Measurements from ENCODE around the gene FBN2. TPM values are rescaled to one million over a fixed set of nuclear protein-coding genes. Genes with fewer than 3 reads are reported as not detected.
A peak's percentile ranks its signal among the peaks of the same experiment; 100 is the strongest.
"Not testable (repeated sequence)": the region's sequence is repeated elsewhere in the genome, so short reads cannot be mapped to it uniquely, and the experiment has no call there.

FBN2 gene
- polyA plus RNA-seq, 4 donors, result 73.4 to 450 (median 108) TPM

DNA sequence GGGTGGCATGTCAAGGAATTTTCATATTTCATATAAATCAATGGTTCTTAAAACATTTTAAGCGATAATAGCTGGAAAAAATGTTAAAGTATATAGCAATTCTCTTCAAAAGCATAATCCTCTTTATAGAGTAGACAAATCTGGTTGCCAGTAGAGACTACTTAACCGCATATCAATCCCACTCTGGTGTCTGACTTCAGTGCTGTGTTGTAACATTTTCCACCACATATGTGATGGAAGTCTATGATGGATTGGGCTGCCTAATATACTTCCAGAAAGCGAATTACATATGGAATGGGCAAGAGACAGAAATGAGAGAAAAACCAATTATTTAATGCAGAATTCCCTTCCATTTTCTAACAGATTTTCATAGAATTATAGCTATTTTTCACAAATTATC is 54.3 kb downstream of the FBN2 start:
- no peak for DNase-seq (ENCODE audit: low read depth in 4 of 4, low spot score in 3 of 4)

DNA sequence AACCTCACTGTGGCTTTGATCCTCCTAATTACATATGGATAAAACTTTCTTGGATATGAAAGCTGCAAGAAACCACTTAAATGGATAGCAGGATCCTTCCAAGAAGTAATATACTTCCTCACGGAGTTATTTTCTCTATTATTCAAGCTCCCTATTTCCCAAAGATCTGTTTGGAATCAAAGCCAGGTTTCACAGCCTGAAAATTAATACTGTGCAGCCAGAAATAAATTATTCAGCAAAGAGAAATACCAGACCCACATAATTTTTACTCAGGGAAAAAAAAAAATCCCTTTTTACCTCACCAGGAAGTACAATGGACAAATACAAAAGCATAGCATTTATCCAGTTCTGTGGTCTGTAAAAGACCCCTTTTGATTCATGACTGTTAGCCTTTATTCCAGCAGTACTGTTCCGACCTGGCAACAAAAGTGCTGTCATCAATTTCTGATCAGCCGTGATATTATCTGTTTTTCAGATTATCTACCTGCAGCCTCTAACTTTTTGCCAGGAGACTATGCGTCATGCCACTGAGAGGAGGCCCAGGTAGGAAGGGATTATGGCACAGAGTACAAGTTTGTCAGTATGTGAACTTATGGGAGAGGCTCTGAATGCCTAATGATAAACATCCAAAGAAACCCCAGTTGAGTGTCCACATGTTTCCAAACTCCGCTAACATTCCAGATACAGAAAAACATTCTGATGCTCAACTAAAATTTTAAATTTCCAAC is 57.0 kb downstream of the FBN2 start:
- DNase-seq (ENCODE audit: low read depth in 4 of 4, low spot score in 3 of 4), result no peak

DNA sequence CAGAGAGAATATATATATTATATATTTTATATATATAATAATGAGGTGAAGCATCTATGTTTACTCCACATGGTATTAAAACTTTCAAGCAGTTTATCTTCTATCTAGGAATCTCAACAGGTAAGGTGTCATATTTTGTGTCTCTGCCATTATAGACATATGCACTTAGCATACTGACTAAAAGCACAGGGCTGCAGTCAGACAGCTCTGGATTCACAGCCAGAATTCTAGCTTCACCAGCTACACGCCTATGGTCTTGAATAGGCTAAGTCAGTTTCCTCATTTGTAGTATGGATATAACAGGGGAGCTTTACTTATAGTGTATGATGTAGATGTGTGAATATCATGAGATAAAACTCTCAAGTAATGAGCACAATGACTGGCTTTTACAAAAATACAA is 57.9 kb downstream of the FBN2 start:
- no peak for DNase-seq (ENCODE audit: low read depth in 4 of 4, low spot score in 3 of 4)

DNA sequence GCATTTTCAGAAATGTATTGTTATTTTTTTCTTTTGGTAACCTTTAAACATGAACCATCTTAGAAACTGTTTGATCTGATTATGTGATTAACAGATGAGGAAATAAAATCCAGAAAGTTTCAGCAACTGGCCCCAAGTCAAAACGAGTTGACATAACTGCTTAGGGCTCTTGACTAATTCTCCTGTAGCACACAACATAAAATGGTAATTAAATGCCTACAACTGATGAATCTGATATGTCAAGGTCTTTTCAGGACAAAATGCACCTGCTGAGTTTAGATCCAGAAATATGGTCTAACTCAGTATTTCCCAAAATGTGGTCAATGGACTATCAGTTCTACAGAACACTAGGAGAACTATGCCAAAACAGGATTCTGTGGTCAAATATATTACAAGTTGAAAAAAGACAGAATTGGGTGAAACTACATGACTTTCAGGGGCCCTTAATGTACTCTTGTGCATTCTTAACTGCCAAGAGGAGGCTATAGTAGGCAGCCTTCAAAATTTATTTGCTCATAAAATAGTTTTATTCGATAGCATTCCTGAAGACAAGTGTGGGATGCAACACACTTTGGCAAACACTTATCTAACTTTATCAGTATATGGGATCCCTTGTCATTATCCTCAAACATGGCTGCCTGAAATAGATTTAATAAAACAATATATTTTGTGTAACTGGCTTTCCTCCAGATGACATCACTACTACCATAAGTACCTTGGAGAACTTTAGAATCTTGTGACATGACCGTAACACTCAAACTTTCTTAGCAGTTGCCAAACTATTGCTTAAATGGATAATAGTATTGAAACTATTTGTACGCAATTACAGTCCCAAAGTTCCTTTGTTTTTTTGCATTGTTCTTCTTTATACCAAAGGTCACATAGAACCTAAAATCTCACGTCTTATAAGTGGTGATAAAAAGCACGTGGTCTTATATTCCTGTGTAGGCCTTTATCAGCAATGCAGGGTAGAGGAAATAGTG is 59.4 kb downstream of the FBN2 start:
- DNase-seq (ENCODE audit: low read depth in 4 of 4, low spot score in 3 of 4), result no peak

DNA sequence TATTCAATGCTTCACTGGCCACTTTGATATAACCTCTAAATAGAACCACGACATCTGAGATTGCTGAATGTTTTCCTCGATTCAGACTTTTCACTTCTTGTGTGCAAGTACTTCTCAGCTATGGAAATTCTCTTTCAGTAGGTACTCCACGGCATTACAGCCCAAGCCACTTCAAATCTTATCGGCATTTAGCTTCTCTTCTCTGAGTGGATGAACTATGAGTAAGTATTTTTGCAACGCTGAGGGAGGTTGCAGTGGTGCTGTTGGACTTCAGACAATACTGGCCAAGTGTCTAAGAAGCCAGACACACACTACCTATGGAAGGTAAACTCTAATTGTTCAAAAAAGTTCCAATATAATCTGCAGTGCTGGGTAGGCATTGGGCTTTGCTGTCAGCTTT is 60.1 kb downstream of the FBN2 start:
- DNase-seq (ENCODE audit: low read depth in 4 of 4, low spot score in 3 of 4), result no peak

DNA sequence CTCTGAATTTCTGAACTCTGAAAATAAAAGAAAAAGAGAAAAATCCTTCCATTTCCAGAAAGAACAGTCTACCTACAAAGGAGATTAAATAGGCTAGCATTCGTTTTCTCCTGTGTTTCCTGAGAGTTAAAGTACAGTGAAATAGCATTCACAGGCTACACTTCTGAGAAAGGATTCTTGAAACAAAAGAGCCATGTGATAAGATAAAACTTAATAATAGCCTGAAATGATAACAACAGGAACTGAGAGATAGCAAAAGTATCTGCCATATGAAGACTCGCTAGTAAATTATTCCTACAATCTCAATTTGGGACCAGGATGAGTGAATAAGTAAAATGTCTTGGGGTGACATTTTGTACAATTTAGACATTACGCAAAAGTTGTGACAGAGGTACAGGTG is 62.4 kb downstream of the FBN2 start:
- no peak for DNase-seq (ENCODE audit: low read depth in 4 of 4, low spot score in 3 of 4)

DNA sequence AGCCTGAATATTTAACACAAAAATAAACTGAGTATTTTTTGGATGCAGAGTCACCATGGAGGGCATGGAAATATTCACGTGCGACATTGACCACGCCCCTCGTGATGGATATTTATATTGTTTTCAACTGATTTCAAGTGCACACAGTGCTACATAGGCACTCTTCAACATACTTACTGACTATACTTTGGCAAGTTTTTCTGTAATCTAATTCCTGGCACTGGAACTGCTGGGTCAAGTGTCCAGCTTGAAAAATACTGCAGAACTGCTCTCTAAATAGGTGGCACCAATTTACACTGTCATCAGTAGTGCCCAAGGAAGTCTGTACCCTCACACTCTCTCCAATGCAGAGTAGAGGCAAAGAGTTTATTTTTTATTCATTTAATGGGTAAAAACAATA is 65.1 kb downstream of the FBN2 start:
- no peak for DNase-seq (ENCODE audit: low read depth in 4 of 4, low spot score in 3 of 4)

DNA sequence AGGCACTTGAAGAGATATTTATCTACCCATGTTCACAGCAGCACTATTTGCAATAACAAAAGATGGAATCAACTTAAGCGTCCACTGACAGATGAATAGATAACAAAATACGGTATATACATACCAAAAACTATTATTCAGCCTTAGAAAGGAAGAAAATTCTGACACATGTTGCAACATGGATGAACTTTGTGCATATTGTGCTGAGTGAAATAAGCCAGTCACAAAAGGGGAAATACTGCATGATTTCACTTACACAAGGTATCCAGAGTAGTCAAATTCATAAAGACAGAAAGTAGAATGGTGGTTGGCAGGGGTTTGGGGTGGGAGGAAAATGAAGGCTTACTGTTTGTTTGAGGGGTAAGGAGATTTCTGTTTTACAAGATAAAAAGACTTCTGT is 66.0 kb downstream of the FBN2 start:
- no peak for DNase-seq (ENCODE audit: low read depth in 4 of 4, low spot score in 3 of 4)

DNA sequence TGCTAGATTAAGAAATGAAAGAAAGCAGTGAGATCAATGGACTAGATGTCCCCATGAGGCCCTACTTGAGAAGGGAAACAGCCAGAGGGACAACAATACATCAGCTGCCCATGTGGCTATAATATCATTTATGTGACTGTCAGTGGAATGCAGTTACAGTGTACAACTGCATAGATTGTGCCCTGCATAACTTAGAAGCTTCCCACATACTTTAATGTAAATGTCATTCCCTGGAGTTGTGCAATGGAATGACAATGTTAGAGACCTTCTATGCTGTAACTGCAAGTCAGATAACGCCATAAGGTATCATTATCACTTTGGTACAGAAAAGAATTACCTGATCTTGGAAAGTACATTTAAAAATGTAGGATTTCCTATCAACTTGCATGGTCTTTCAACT is 67.4 kb downstream of the FBN2 start:
- no peak for DNase-seq (ENCODE audit: low read depth in 4 of 4, low spot score in 3 of 4)

DNA sequence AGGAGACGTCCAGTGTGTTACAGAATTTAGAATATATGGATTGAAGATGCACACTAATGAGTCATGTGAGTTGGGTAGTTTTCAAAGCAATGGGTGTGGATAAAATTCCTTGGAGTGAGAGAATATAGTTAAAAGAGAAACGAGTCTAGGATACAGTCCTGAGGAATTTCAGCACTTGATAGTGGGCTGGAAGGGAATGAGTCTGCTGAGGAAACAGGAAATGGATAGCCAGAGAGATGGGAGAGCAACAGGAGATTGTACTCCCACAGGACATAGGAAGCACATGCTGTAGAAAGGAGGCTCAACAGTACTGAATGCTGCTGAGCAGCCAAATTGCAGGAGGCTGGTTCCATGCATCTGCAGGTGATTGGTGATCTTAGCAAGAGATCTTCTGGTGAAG is 68.1 kb downstream of the FBN2 start:
- no peak for DNase-seq (ENCODE audit: low read depth in 4 of 4, low spot score in 3 of 4)

DNA sequence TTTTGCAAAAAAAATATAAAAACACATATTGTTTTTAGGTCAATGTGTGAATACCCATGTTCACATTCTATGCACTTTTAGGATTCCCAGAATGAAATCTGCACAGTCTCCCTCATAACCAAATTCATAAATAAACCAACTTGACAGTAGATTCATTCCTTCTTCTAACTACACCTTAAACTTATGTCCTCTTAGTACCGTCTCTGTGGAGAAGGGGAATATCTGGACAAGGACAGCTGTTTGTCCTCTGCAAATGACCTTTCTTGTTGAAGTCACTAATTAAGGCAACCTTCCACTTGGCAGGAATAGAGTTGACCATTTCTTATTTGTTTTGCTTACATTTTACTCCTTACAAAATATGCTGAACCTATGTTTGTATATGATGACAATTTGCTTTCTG is 71.1 kb downstream of the FBN2 start:
- DNase-seq (ENCODE audit: low read depth in 4 of 4, low spot score in 3 of 4), result no peak

DNA sequence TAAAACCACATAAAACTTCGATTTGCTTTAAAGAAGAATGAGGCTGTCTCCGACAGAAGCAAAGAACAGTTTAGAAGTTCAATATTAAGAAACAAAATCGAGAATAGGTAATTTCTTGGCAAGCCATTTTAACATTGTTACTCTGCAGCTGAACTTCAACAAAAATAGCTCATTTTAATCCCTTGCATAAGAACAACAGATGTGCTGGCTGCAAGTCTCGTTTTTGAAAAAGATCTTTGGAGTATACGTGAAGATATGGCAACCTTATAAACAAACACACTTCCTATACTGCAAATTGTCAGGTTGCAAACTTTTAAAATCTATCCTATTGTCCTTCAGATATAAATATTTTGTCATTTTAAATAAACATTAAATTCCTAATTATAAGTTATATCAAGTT is 71.5 kb downstream of the FBN2 start:
- no peak for DNase-seq (ENCODE audit: low read depth in 4 of 4, low spot score in 3 of 4)

DNA sequence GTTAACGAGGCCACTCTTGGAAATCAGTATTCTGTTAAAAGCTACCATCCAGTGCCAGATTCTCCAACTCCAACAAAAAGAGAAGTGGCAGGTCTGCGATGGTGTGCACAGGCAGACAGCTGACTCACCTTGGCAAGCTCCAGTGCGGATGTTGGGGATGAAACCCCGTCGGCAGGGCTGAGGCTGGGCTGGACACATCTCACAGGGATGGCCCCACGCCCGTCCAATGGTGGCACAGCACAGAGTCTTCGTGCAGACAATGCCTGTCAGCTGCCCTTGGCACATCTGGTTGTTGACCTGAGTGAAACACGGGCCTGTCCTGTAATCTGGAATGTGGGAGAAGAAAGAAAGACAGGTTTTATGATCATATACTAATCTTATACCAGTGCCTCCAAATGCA is 73.4 kb downstream of the FBN2 start:
- DNase-seq (ENCODE audit: low read depth in 4 of 4, low spot score in 3 of 4), result no peak

DNA sequence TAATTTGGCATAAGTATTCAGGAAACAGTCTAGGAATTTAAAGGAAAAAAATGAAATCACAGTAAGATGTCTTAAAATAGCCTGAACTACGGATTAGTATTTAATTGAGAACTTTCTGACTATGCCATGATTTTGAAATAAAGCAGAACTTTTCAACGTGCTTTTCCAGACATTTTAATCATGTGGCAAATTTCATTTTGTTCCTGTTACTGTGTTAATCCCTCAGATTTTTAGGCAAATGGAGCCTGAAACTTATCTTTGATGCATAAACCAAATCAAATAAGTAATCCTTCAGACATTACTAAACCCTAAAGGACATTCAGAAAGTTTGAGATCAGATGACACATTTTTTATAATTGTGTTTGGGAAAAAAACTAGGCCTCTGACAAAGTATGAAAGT is 75.7 kb downstream of the FBN2 start:
- no peak for DNase-seq (ENCODE audit: low read depth in 4 of 4, low spot score in 3 of 4)

DNA sequence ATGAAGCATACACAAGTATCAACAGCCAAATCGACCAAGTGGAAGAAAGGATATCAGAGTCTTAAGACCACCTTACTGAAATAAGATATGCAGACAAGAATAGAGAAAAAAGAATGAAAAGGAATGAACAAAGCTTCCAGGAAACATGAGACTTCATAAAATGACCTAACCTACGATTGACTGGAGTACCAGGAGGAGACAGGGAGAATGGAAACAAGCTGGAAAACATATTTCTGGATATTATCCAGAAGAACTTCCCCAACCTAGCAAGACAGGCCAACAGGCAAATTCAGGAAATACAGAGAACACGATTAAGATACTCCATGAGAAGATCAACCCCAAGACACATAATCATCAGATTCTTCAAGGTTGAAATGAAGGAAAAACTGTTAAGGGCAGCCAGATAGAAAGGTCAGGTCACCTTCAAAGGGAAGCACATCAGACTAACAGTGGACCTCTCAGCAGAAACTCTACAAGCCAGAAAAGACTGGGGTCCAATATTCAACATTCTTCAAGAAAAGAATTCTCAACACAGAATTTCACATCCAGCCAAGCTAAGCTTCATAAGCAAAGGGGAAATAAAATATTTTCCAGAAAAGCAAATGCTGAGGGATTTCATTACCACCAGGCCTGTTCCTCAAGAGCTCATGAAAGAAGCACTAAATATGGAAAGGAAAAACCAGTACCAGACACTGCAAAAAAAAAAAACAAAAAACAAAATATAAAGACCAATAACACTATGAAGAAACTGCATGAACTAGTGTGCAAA is 80.7 kb downstream of the FBN2 start:
- DNase-seq (ENCODE audit: low read depth in 4 of 4, low spot score in 3 of 4), result not testable (repeated sequence)

DNA sequence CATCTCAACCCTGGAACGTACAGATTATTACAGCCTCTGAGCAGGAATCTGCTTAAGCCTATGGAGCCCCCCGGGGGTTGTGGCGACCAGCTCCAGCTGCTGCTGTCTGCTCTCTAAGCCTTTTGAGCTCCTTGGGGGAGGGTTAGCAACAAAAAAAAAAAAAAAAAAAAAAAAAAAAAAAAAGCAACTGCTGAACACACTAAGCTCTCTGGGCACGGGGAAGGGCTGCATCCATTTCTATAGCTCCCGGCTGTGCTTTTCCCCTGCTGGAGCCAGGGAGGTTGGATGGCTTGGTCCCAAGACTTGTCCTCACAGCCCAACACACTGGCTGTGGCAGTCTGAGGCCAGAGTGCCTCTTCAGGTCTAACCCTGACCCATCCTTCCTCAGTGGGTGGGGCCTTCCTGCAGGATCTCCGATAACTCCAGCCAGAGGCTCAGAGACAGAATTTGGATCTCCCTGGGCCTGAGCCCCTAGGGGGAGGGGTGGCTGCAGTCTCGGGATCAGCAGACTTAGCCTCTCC is 82.1 kb downstream of the FBN2 start:
- DNase-seq (ENCODE audit: low read depth in 4 of 4, low spot score in 3 of 4), result no peak

DNA sequence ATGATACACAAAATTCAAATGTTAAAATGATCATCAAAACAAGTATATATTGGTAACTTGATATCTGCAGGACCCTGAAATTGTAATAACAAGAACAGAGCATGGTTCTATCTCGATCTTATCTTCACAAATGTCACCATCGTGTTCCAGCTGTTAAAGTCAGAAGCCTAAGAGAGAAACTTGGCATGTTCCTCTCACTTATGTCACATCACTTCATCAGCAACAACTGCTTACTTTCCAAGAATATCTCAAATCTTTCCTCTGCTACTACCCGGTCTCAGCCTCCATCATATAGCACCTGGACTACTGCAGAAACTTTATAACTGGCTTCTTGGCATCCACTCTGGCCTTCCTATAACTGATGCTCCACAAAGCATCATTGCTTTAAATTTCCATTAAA is 84.9 kb downstream of the FBN2 start:
- DNase-seq (ENCODE audit: low read depth in 4 of 4, low spot score in 3 of 4), result no peak

DNA sequence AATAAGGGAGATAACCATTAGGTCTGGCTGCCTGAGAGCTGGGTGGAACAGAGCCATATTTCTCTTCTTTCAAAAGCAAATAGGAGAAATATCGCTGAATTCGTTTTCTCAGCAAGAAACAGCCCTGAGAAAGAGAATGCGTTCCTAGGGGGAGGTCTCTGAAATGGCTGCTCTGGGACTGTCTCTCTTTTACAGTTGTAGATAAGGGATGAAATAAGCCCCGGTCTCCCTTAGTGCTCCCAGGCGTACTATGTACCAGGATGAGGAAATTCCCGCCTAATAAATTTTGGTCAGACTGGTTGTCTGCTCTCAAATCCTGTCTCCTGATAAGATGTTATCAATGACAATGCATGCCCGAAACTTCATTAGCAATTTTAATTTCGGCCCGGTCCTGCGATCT is 90.8 kb downstream of the FBN2 start:
- DNase-seq (ENCODE audit: low read depth in 4 of 4, low spot score in 3 of 4), result not testable (repeated sequence)

DNA sequence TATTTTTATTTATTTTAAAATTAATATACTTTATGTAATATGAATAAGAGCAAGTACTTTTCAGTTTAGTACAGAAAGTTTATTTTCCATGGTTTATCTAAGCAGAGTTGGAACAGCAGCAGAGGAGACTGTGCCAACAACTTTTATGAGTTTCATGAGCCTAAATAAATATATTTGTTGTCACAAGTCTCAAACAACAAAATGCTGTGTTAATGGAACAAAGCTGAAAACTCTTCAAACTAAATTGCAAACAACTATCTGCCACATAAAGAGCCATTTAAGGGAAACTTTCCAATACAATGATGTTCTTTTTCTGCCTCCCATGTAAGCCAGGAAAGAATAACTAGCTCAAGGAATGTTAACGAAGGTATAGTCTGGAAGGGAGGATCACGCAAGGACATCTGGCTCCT is 96.1 kb downstream of the FBN2 start:
- DNase-seq (ENCODE audit: low read depth in 4 of 4, low spot score in 3 of 4), result peak in 2 of 4 donors; percentile 42 to 43

DNA sequence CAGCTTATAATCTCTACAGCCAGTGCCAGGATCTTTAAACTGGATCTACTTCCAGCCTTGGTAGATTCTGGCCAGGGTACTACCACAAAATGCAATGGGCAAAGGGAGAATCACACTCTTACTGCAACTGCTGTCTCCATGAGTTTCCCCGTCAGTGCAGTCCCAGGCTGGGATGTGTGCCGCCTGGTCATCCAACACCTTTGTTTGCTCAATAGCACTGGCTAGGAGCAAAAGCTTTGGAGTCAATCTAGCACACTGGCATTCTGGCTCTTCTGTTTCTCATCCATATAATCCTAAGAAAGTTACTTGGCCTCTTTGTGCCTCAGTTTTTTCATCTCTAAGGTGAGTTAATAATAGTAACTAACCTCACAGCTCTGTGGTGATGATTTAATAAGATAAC is 96.9 kb downstream of the FBN2 start:
- no peak for DNase-seq (ENCODE audit: low read depth in 4 of 4, low spot score in 3 of 4)

DNA sequence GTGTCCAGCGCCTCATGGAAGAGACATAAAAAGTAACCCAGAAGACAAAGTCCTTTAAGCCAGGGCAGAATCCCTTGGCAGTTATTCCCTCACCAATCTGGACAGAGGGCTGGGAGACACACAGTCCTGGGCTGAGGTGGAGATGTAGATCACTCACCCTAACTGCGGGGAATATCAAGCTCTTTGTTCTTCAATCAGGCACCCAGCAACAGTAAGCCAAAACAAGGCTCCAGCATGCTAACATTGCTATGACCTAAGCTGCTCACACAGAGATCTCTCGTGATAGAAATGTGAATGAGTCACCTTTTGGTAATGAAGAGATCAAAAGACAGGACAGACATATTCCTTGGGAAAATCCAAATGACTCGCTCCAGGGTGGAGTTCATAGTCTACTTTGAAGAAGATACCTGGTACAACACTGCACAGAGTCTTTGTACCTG is 101.3 kb downstream of the FBN2 start:
- DNase-seq (ENCODE audit: low read depth in 4 of 4, low spot score in 3 of 4), result no peak

Data from left renal pelvis (tissue), 4 donors.